Esophagus muscularis mucosa (tissue), 4 donors: ENCODE data around the gene PRKACB.

ENCODE experiments used
- CTCF ChIP-seq, 3 experiments: fragments of 200-600 bp in 2 of 3; fragments of 450-650 bp in 1 of 3; sonication (generic) in 2 of 3; IDR thresholded peaks; one replicate each; pipeline ENCODE4 v1.5.1; 2017 to 2019; ENCODE audit warnings: antibody characterized with exemption in 3 of 3, mild to moderate bottlenecking in 2 of 3, moderate library complexity in 1 of 3
- EP300 ChIP-seq: sonication (generic); formaldehyde crosslinking; IDR thresholded peaks from one replicate; pipeline ENCODE4 v1.6.1; 2017; ENCODE audit warnings: antibody characterized with exemption
- POLR2AphosphoS5 ChIP-seq, 2 donors: sonication (generic); formaldehyde crosslinking; IDR thresholded peaks; one replicate each; pipeline ENCODE4 v1.6.1; 2017; ENCODE audit warnings: antibody characterized with exemption in 2 of 2

- TF ChIP-seq CTCF (IDR thresholded peaks at IDR 0.05) (no peak), POLR2AphosphoS5 (IDR thresholded peaks at IDR 0.05) (no peak), EP300 (no peak)
Measured at GRCh38 chr1:84247425-84248220, 103.6 kb downstream of the PRKACB start.
